ENCODE data around the gene MYH7.

DNA sequence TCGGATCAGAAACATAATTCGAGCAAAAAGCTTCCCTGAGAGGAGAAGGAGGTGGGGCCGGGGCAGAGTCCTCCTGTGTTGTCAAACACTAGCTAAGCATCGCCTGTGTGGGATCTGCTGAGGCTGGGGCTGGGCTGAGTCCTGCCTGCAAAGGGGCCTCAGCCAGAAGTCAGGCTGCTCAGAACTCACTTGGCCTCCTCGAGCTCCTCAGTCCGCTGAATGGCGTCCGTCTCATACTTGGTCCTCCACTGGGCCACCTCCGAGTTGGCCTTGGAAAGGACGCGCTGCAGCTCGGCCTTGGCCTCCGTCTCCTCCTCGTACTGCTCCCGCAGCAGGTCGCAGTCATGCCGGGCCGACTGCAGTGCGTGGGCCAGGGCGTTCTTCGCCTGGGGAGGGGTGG, 17.4 kb downstream of the MYH7 start:
- TF ChIP-seq, protein P1, sequence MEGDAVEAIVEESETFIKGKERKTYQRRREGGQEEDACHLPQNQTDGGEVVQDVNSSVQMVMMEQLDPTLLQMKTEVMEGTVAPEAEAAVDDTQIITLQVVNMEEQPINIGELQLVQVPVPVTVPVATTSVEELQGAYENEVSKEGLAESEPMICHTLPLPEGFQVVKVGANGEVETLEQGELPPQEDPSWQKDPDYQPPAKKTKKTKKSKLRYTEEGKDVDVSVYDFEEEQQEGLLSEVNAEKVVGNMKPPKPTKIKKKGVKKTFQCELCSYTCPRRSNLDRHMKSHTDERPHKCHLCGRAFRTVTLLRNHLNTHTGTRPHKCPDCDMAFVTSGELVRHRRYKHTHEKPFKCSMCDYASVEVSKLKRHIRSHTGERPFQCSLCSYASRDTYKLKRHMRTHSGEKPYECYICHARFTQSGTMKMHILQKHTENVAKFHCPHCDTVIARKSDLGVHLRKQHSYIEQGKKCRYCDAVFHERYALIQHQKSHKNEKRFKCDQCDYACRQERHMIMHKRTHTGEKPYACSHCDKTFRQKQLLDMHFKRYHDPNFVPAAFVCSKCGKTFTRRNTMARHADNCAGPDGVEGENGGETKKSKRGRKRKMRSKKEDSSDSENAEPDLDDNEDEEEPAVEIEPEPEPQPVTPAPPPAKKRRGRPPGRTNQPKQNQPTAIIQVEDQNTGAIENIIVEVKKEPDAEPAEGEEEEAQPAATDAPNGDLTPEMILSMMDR (optimal IDR thresholded peaks at IDR 0.05 in 1 of 3, IDR thresholded peaks at IDR 0.05 in 1 of 3, conservative IDR thresholded peaks at IDR 0.05 in 1 of 3; ENCODE audit: extremely low read depth in 1 of 3, insufficient read depth in 2 of 3, low read length in 3 of 3), result no peak
- TF ChIP-seq EZH2 (IDR thresholded peaks at IDR 0.05; ENCODE audit: low read length), result no peak
